HG03575 (cell line): ENCODE results near the gene KLHL40.
"Not testable (repeated sequence)": the region's sequence is repeated elsewhere in the genome, so short reads cannot be mapped to it uniquely, and the experiment has no call there.

ENCODE experiments used
- ATAC-seq: cut with Tn5 transposase; IDR thresholded peaks from one replicate; pipeline ENCODE4 v1.9.1; 2021; ENCODE audit not compliant: unreplicated experiment, insufficient number of reproducible peaks, low FRiP score; ENCODE audit errors: extremely low read depth

The KLHL40 gene

GRCh38 chr3:42711491-42712343, 26.4 kb downstream of the KLHL40 start:
- ATAC-seq: no peak

- no peak for ATAC-seq
Measured at GRCh38 chr3:42712344-42712648, 27.0 kb downstream of the KLHL40 start.

GRCh38 chr3:42712688-42713372, 27.5 kb downstream of the KLHL40 start:
- no peak for ATAC-seq

GRCh38 chr3:42713747-42714146, 28.4 kb downstream of the KLHL40 start:
- no peak for ATAC-seq

GRCh38 chr3:42714171-42714852, 29.0 kb downstream of the KLHL40 start:
- no peak for ATAC-seq

- ATAC-seq: no peak
Measured at GRCh38 chr3:42717306-42717705, 32.0 kb downstream of the KLHL40 start.

- no peak for ATAC-seq
Measured at GRCh38 chr3:42718338-42718737, 33.0 kb downstream of the KLHL40 start.

GRCh38 chr3:42719002-42719401, 33.7 kb downstream of the KLHL40 start:
- no peak for ATAC-seq

GRCh38 chr3:42720126-42720525, 34.8 kb downstream of the KLHL40 start:
- no peak for ATAC-seq

- ATAC-seq: no peak
Measured at GRCh38 chr3:42721690-42722089, 36.4 kb downstream of the KLHL40 start.

GRCh38 chr3:42722442-42722841, 37.1 kb downstream of the KLHL40 start:
- ATAC-seq: not testable (repeated sequence)

GRCh38 chr3:42723219-42723618, 37.9 kb downstream of the KLHL40 start:
- ATAC-seq: no peak

- ATAC-seq: no peak
Measured at GRCh38 chr3:42725454-42725853, 40.1 kb downstream of the KLHL40 start.

GRCh38 chr3:42728056-42728455, 42.7 kb downstream of the KLHL40 start:
- ATAC-seq: no peak

GRCh38 chr3:42728668-42729364, 43.5 kb downstream of the KLHL40 start:
- no peak for ATAC-seq

GRCh38 chr3:42729404-42730145, 44.2 kb downstream of the KLHL40 start:
- no peak for ATAC-seq

GRCh38 chr3:42730294-42730693, 45.0 kb downstream of the KLHL40 start:
- no peak for ATAC-seq

- no peak for ATAC-seq
Measured at GRCh38 chr3:42730706-42731420, 45.5 kb downstream of the KLHL40 start.
